ENCODE measurements around the gene FAM120A. TPM values are rescaled to one million over a fixed set of nuclear protein-coding genes. Genes with fewer than 3 reads are reported as not detected.

FAM120A gene
- total RNA-seq, 1 experiment from 2014 or later: 53.3 TPM

DNA sequence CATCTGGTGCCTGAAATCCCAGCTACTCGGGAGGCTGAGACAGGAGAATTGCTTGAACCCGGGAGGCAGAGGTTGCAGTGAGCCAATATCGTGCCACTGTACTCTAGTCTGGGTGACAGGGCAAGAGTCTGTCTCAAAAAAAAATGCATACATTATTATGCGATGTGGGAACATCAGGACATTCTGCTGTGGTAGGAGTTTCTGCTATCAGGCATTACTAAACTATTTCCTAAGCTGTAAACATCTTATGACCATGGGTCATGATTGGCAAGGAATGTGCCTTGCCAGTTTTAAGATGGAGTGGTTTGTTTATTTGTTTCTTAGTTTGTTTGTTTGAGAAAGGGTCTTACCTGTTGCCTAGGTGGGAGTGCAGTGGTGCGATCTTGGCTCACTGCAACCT, 45.1 kb upstream of the FAM120A start:
- Mint-ChIP-seq H3K36me3 (no peaks in the 10 kb centered on the region), H3K27ac (no peak overlapping the region), H3K9me3 (no peaks in the 10 kb centered on the region), H3K27me3 (ENCODE audit: low read depth) (peaks cover 9% of the 10 kb centered on the region; the same call in 1 of the 2 replicates), H3K4me1 (no peaks in the 10 kb centered on the region), H3K4me3 (no peak overlapping the region)
- no peak for DNase-seq (ENCODE audit: low spot score)
- TF ChIP-seq MYBL2 (CRISPR knock-in tag; IDR thresholded peaks at IDR 0.05) (no peak), HMGA2 (CRISPR knock-in tag; IDR thresholded peaks at IDR 0.05) (no peak), ZNF219 (CRISPR knock-in tag; IDR thresholded peaks at IDR 0.05; ENCODE audit: borderline replicate concordance) (no peak), GRHL2 (CRISPR knock-in tag; IDR thresholded peaks at IDR 0.05; ENCODE audit: insufficient replicate concordance, severe bottlenecking) (no peak), ZNF396 (CRISPR knock-in tag; IDR thresholded peaks at IDR 0.05; ENCODE audit: borderline replicate concordance) (no peak), ZBTB21 (CRISPR knock-in tag; IDR thresholded peaks at IDR 0.05; ENCODE audit: borderline replicate concordance) (no peak), PRRX2 (CRISPR knock-in tag; IDR thresholded peaks at IDR 0.05) (no peak), CREB1 (CRISPR knock-in tag; IDR thresholded peaks at IDR 0.05) (no peak), ZNF263 (CRISPR knock-in tag; IDR thresholded peaks at IDR 0.05; ENCODE audit: low read depth) (no peak), NR3C1 (CRISPR knock-in tag; conservative IDR thresholded peaks at IDR 0.05; ENCODE audit: low read depth) (no peak), RELA (CRISPR knock-in tag; IDR thresholded peaks at IDR 0.05; ENCODE audit: borderline replicate concordance) (no peak), NFYB (CRISPR knock-in tag; conservative IDR thresholded peaks at IDR 0.05; ENCODE audit: low read depth) (no peak)
- TF ChIP-seq, protein P1, sequence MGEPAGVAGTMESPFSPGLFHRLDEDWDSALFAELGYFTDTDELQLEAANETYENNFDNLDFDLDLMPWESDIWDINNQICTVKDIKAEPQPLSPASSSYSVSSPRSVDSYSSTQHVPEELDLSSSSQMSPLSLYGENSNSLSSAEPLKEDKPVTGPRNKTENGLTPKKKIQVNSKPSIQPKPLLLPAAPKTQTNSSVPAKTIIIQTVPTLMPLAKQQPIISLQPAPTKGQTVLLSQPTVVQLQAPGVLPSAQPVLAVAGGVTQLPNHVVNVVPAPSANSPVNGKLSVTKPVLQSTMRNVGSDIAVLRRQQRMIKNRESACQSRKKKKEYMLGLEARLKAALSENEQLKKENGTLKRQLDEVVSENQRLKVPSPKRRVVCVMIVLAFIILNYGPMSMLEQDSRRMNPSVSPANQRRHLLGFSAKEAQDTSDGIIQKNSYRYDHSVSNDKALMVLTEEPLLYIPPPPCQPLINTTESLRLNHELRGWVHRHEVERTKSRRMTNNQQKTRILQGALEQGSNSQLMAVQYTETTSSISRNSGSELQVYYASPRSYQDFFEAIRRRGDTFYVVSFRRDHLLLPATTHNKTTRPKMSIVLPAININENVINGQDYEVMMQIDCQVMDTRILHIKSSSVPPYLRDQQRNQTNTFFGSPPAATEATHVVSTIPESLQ (CRISPR knock-in tag; IDR thresholded peaks at IDR 0.05): no peak
- TF ChIP-seq, protein P2, sequence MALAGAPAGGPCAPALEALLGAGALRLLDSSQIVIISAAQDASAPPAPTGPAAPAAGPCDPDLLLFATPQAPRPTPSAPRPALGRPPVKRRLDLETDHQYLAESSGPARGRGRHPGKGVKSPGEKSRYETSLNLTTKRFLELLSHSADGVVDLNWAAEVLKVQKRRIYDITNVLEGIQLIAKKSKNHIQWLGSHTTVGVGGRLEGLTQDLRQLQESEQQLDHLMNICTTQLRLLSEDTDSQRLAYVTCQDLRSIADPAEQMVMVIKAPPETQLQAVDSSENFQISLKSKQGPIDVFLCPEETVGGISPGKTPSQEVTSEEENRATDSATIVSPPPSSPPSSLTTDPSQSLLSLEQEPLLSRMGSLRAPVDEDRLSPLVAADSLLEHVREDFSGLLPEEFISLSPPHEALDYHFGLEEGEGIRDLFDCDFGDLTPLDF (CRISPR knock-in tag; IDR thresholded peaks at IDR 0.05): no peak
- TF ChIP-seq, protein P3, sequence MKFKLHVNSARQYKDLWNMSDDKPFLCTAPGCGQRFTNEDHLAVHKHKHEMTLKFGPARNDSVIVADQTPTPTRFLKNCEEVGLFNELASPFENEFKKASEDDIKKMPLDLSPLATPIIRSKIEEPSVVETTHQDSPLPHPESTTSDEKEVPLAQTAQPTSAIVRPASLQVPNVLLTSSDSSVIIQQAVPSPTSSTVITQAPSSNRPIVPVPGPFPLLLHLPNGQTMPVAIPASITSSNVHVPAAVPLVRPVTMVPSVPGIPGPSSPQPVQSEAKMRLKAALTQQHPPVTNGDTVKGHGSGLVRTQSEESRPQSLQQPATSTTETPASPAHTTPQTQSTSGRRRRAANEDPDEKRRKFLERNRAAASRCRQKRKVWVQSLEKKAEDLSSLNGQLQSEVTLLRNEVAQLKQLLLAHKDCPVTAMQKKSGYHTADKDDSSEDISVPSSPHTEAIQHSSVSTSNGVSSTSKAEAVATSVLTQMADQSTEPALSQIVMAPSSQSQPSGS (CRISPR knock-in tag; IDR thresholded peaks at IDR 0.05; ENCODE audit: borderline replicate concordance, low read depth): no peak
- TF ChIP-seq, protein P4, sequence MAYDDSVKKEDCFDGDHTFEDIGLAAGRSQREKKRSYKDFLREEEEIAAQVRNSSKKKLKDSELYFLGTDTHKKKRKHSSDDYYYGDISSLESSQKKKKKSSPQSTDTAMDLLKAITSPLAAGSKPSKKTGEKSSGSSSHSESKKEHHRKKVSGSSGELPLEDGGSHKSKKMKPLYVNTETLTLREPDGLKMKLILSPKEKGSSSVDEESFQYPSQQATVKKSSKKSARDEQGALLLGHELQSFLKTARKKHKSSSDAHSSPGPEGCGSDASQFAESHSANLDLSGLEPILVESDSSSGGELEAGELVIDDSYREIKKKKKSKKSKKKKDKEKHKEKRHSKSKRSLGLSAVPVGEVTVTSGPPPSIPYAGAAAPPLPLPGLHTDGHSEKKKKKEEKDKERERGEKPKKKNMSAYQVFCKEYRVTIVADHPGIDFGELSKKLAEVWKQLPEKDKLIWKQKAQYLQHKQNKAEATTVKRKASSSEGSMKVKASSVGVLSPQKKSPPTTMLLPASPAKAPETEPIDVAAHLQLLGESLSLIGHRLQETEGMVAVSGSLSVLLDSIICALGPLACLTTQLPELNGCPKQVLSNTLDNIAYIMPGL (CRISPR knock-in tag; IDR thresholded peaks at IDR 0.05): no peak
- TF ChIP-seq, protein P5, sequence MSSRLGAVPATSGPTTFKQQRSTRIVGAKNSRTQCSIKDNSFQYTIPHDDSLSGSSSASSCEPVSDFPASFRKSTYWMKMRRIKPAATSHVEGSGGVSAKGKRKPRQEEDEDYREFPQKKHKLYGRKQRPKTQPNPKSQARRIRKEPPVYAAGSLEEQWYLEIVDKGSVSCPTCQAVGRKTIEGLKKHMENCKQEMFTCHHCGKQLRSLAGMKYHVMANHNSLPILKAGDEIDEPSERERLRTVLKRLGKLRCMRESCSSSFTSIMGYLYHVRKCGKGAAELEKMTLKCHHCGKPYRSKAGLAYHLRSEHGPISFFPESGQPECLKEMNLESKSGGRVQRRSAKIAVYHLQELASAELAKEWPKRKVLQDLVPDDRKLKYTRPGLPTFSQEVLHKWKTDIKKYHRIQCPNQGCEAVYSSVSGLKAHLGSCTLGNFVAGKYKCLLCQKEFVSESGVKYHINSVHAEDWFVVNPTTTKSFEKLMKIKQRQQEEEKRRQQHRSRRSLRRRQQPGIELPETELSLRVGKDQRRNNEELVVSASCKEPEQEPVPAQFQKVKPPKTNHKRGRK (CRISPR knock-in tag; IDR thresholded peaks at IDR 0.05; ENCODE audit: borderline replicate concordance): no peak
- TF ChIP-seq, protein P6, sequence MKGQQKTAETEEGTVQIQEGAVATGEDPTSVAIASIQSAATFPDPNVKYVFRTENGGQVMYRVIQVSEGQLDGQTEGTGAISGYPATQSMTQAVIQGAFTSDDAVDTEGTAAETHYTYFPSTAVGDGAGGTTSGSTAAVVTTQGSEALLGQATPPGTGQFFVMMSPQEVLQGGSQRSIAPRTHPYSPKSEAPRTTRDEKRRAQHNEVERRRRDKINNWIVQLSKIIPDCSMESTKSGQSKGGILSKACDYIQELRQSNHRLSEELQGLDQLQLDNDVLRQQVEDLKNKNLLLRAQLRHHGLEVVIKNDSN (CRISPR knock-in tag; IDR thresholded peaks at IDR 0.05): no peak
- no peak for ATAC-seq
- CTCF ChIA-PET: no interaction called here
- POLR2A ChIA-PET: no interaction called here

Measured in WTC11 (cell line).